Measurements from ENCODE around the gene SLC35F2. TPM values are rescaled to one million over a fixed set of nuclear protein-coding genes. Genes with fewer than 3 reads are reported as not detected.

SLC35F2 gene
- total and polyA plus RNA-seq, 2 of the 8 experiments (the other 6 are each of a cell fraction or from before 2014, with no cell fraction given) = 15.1 to 29.7 TPM

DNA sequence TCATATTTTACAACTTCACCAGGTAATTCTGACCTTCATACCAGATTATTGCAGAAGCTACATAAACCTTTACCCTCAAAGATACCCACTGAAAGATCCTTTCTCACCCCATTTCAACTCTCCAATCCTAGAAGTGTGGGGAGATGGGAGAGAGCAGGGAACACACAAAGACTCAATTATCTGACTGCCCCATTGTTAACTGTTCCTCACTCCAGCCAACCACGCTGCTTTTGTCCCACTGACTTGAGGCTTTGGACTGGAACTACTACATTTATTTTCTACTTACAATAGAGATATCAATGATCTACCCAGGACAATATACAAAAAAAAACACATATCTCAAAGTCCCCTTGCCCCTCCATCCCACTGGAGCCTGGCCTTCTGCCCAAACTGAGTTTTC, 102.0 kb downstream of the SLC35F2 start:
- no peaks in the 10 kb centered on the region for H3K36me3 ChIP-seq (ENCODE audit: control insufficient read depth in 2 of 4, insufficient read depth in 4 of 4, low read length in 3 of 4)
- no peak overlapping the region for H3K9ac ChIP-seq (replicated peaks in 1 of 4; ENCODE audit: extremely low read depth in 1 of 4, low read depth in 3 of 4, low read length in 3 of 4)
- H3K4me1 ChIP-seq (replicated peaks in 1 of 4; ENCODE audit: control insufficient read depth in 3 of 4, insufficient read depth in 4 of 4, low read length in 3 of 4) = no peaks in the 10 kb centered on the region
- no peak overlapping the region for H2AK5ac ChIP-seq (ENCODE audit: low read depth, low read length)
- H3K79me1 ChIP-seq (ENCODE audit: low read depth, low read length) = no peaks in the 10 kb centered on the region
- no peak overlapping the region for H3K14ac ChIP-seq (ENCODE audit: insufficient read length)
- H4K91ac ChIP-seq (replicated peaks; ENCODE audit: insufficient read length, low read length) = no peak overlapping the region
- H2BK12ac ChIP-seq (ENCODE audit: low read depth, low read length) = no peak overlapping the region
- no peak overlapping the region for H2AFZ ChIP-seq (ENCODE audit: low read length)
- DNase-seq (ENCODE audit: low read depth in 1 of 2, low spot score in 2 of 2) (no peak), FAIRE-seq (no peak)
- H3K79me2 ChIP-seq (ENCODE audit: control insufficient read depth in 1 of 2, insufficient read depth in 2 of 2, low read length in 2 of 2) = no peaks in the 10 kb centered on the region
- H3K18ac ChIP-seq (ENCODE audit: extremely low read depth, low read length) = no peak overlapping the region
- no peak overlapping the region for H3K23ac ChIP-seq (ENCODE audit: insufficient read length)
- H3K23me2 ChIP-seq (ENCODE audit: low read depth, low read length) = no peaks in the 10 kb centered on the region
- no peaks in the 10 kb centered on the region for H3K9me3 ChIP-seq (ENCODE audit: insufficient read depth in 2 of 2, low read depth in 1 of 2, low read length in 1 of 2)
- H2BK5ac ChIP-seq (ENCODE audit: low read depth, low read length) = no peak overlapping the region
- POLR2A ChIA-PET (ENCODE audit: partially characterized antibody) = no interaction called here
- CTCF ChIA-PET (ENCODE audit: partially characterized antibody) = interaction anchor here (0.6 to 8.5 kb wide), 12 partner anchors 12 to 739 kb away, joined by 3 to 82 read pairs (median 4); no protein-coding TSS in a partner anchor
- no peak overlapping the region for H3K4me2 ChIP-seq (ENCODE audit: insufficient read depth in 1 of 2, low read depth in 2 of 2, low read length in 2 of 2)
- no peaks in the 10 kb centered on the region for H4K20me1 ChIP-seq (replicated peaks in 1 of 2; ENCODE audit: control insufficient read depth in 1 of 2, insufficient read depth in 2 of 2, low read length in 2 of 2)
- no peak overlapping the region for H3K56ac ChIP-seq (replicated peaks; ENCODE audit: insufficient read length, low read depth, low read length)
- no peak overlapping the region for H3K27ac ChIP-seq (ENCODE audit: low read depth, low read length)
- H2BK20ac ChIP-seq (ENCODE audit: low read length) = no peak overlapping the region
- no peak overlapping the region for H3K4ac ChIP-seq (replicated peaks; ENCODE audit: insufficient read length, low read depth, low read length)
- H4K5ac ChIP-seq (ENCODE audit: insufficient read length, low read depth, low read length) = no peak overlapping the region
- TF ChIP-seq CHD2 (IDR thresholded peaks at IDR 0.05; ENCODE audit: low read length) (no peak), CREB1 (IDR thresholded peaks at IDR 0.05) (no peak)
- H3K4me3 ChIP-seq (ENCODE audit: extremely low read depth in 1 of 4, insufficient read depth in 2 of 4, low read depth in 3 of 4, low read length in 4 of 4) = no peak overlapping the region
- no peak overlapping the region for H2BK15ac ChIP-seq (ENCODE audit: low read length)
- WGBS, 2 experiments (ENCODE audit: extremely low coverage in 1 of 2, insufficient coverage in 1 of 2, insufficient read length in 1 of 2, insufficient replicate concordance in 2 of 2, low coverage in 1 of 2, low lambda C conversion rate in 2 of 2, missing lambda C conversion rate in 1 of 2) = 100% methylated on average over 1 of the region's 1 CpG; no CpG with 5 or more reads in 1 of the 2 experiments
- no peak overlapping the region for H4K8ac ChIP-seq (ENCODE audit: extremely low read depth, insufficient read depth, low read length)
- H3K27me3 ChIP-seq (replicated peaks in 1 of 4; ENCODE audit: control insufficient read depth in 3 of 4, extremely low read depth in 1 of 4, insufficient read depth in 3 of 4, low read length in 3 of 4) = no peaks in the 10 kb centered on the region
- H2BK120ac ChIP-seq (replicated peaks; ENCODE audit: low read depth, low read length) = no peak overlapping the region

All from H1 (cell line).